H9 (cell line): ENCODE measurements around the gene CHST8. TPM values are rescaled to one million over a fixed set of nuclear protein-coding genes. Genes with fewer than 3 reads are reported as not detected.

Source experiments
- DNase-seq: peaks from one replicate; pipeline ENCODE4 v3.0.0-alpha.2; 2017
- H2AFZ ChIP-seq: one replicate; pipeline ENCODE4 v1.6.1; 2013; ENCODE audit warnings: mild to moderate bottlenecking, low read length, control low read depth, moderate library complexity
- H2AK5ac ChIP-seq: 2 replicates; pipeline ENCODE4 v1.6.1; 2013; ENCODE audit warnings: low read length, control low read depth, mixed read lengths; ENCODE audit not compliant: insufficient read length
- H2BK120ac ChIP-seq: one replicate; pipeline ENCODE4 v1.6.1; 2013; ENCODE audit warnings: low read depth, mild to moderate bottlenecking, low read length, control low read depth, inconsistent platforms; ENCODE audit not compliant: poor library complexity, severe bottlenecking
- H2BK12ac ChIP-seq: 2 replicates; pipeline ENCODE4 v1.6.1; 2013; ENCODE audit warnings: low read length, control low read depth, mixed read lengths, low read depth; ENCODE audit not compliant: insufficient read length
- H2BK15ac ChIP-seq: 2 replicates; pipeline ENCODE4 v1.6.1; 2013; ENCODE audit warnings: low read depth, low read length, control low read depth
- H2BK20ac ChIP-seq: one replicate; pipeline ENCODE4 v1.6.1; 2013; ENCODE audit warnings: low read depth, mild to moderate bottlenecking, low read length, control low read depth, inconsistent platforms; ENCODE audit not compliant: poor library complexity, severe bottlenecking
- H2BK5ac ChIP-seq: 2 replicates; pipeline ENCODE4 v1.6.1; 2013; ENCODE audit warnings: low read length, control low read depth, mixed read lengths; ENCODE audit not compliant: insufficient read length
- H3K14ac ChIP-seq: 2 replicates; pipeline ENCODE4 v1.6.1; 2013; ENCODE audit warnings: low read length, control low read depth; ENCODE audit not compliant: insufficient read depth
- H3K18ac ChIP-seq: 2 replicates; pipeline ENCODE4 v1.6.1; 2013; ENCODE audit warnings: low read depth, mild to moderate bottlenecking, mixed read lengths, low read length, control low read depth; ENCODE audit not compliant: insufficient read length
- H3K23ac ChIP-seq: 2 replicates; pipeline ENCODE4 v1.6.1; 2013; ENCODE audit warnings: low read length, control low read depth, mixed read lengths, low read depth; ENCODE audit not compliant: insufficient read length
- H3K23me2 ChIP-seq: 2 replicates; pipeline ENCODE4 v1.6.1; 2013; ENCODE audit warnings: low read depth, mild to moderate bottlenecking, mixed read lengths, low read length, control low read depth; ENCODE audit not compliant: insufficient read length, poor library complexity, severe bottlenecking
- H3K27ac ChIP-seq: 2 replicates; pipeline ENCODE4 v1.5.1; 2013; ENCODE audit warnings: low read length, control low read depth, mixed read lengths, low read depth; ENCODE audit not compliant: insufficient read length
- H3K27me3 ChIP-seq: 2 replicates; pipeline ENCODE4 v1.6.1; 2013; ENCODE audit warnings: low read length, control low read depth, inconsistent platforms; ENCODE audit not compliant: insufficient read depth
- H3K4ac ChIP-seq: 2 replicates; pipeline ENCODE4 v1.6.1; 2013; ENCODE audit warnings: low read depth, mild to moderate bottlenecking, control low read depth, inconsistent platforms, low read length, moderate library complexity
- H3K4me1 ChIP-seq: 2 replicates; pipeline ENCODE4 v1.6.1; 2013; ENCODE audit warnings: low read length, control low read depth, inconsistent platforms; ENCODE audit not compliant: insufficient read depth
- H3K4me2 ChIP-seq: 2 replicates; pipeline ENCODE4 v1.6.1; 2013; ENCODE audit warnings: low read length, control low read depth, mixed read lengths; ENCODE audit not compliant: insufficient read length, insufficient read depth
- H3K56ac ChIP-seq: 2 replicates; pipeline ENCODE4 v1.6.1; 2013; ENCODE audit warnings: low read depth, mild to moderate bottlenecking, mixed read lengths, low read length, control low read depth; ENCODE audit not compliant: insufficient read length
- H3K79me1 ChIP-seq: 2 replicates; pipeline ENCODE4 v1.6.1; 2013; ENCODE audit warnings: low read depth, mild to moderate bottlenecking, moderate library complexity, low read length, control low read depth, inconsistent platforms; ENCODE audit not compliant: insufficient read depth, poor library complexity, severe bottlenecking
- H3K79me2 ChIP-seq: 2 replicates; pipeline ENCODE4 v1.6.1; 2013; ENCODE audit warnings: low read length, control low read depth, inconsistent platforms; ENCODE audit not compliant: insufficient read depth
- H3K9ac ChIP-seq: 2 replicates; pipeline ENCODE4 v1.6.1; 2013; ENCODE audit warnings: low read length, control low read depth, mixed read lengths; ENCODE audit not compliant: insufficient read length; ENCODE audit errors: extremely low read depth
- H3K9me3 ChIP-seq: one replicate; pipeline ENCODE4 v1.6.1; 2013; ENCODE audit warnings: low read depth, low read length, inconsistent platforms; ENCODE audit not compliant: control insufficient read depth
- H3T11ph ChIP-seq: one replicate; pipeline ENCODE4 v1.6.1; 2013; ENCODE audit warnings: mild to moderate bottlenecking, low read length, control low read depth, inconsistent platforms
- H4K20me1 ChIP-seq: one replicate; pipeline ENCODE4 v1.6.1; 2013; ENCODE audit not compliant: control insufficient read depth, insufficient read length, insufficient read depth
- H4K5ac ChIP-seq: 2 replicates; pipeline ENCODE4 v1.6.1; 2013; ENCODE audit warnings: low read depth, mild to moderate bottlenecking, mixed read lengths, low read length, control low read depth; ENCODE audit not compliant: insufficient read length
- H4K8ac ChIP-seq: replicated peaks from 2 replicates; pipeline ENCODE4 v1.6.1; 2013; ENCODE audit warnings: low read length, control low read depth, mixed read lengths, low read depth; ENCODE audit not compliant: insufficient read length
- H4K91ac ChIP-seq: 2 replicates; pipeline ENCODE4 v1.6.1; 2013; ENCODE audit warnings: low read depth, mild to moderate bottlenecking, moderate library complexity, mixed read lengths, low read length, control low read depth; ENCODE audit not compliant: insufficient read length
- H3K27ac Mint-ChIP-seq, 3 experiments: 2 replicates in 2 of 3; 3 replicates in 1 of 3; pipeline ENCODE4 v1.8.0; 2020 to 2021; ENCODE audit warnings: mixed read lengths in 3 of 3, mild to moderate bottlenecking in 1 of 3, moderate library complexity in 1 of 3
- H3K27me3 Mint-ChIP-seq: 2 replicates; pipeline ENCODE4 v1.8.0; 2021; ENCODE audit warnings: low read depth, mild to moderate bottlenecking, moderate library complexity, mixed read lengths
- H3K36me3 Mint-ChIP-seq, 3 experiments: 2 replicates in 2 of 3; 3 replicates in 1 of 3; pipeline ENCODE4 v1.8.0; 2020 to 2021; ENCODE audit warnings: low read depth in 3 of 3, mixed read lengths in 3 of 3; ENCODE audit not compliant: insufficient read depth in 1 of 3
- H3K4me1 Mint-ChIP-seq, 2 experiments: 2 replicates each; pipeline ENCODE4 v1.8.0; 2020; ENCODE audit warnings: mixed read lengths in 2 of 2
- H3K4me3 Mint-ChIP-seq, 2 experiments: 2 replicates in 1 of 2; 3 replicates in 1 of 2; pipeline ENCODE4 v1.8.0; 2020 to 2021; ENCODE audit warnings: mild to moderate bottlenecking in 2 of 2, mixed read lengths in 2 of 2, moderate library complexity in 1 of 2
- H3K9me3 Mint-ChIP-seq, 2 experiments: 2 replicates in 1 of 2; 3 replicates in 1 of 2; pipeline ENCODE4 v1.8.0; 2020; ENCODE audit warnings: mild to moderate bottlenecking in 2 of 2, mixed read lengths in 2 of 2, moderate library complexity in 1 of 2
- CTCF ChIP-seq: fragments of 200-600 bp; sonication (generic); conservative IDR thresholded peaks from 3 replicates; pipeline ENCODE4 v1.8.0; 2021; ENCODE audit warnings: antibody characterized with exemption, mild to moderate bottlenecking
- WGBS: extraction: QIAGEN DNeasy Blood & Tissue Kit; methylation state at CpG from one replicate; pipeline ENCODE4 v1.1.7; 2013; ENCODE audit warnings: missing lambda C conversion rate, low lambda C conversion rate, mixed read lengths; ENCODE audit not compliant: insufficient read length; ENCODE audit errors: extremely low coverage; 5-methylcytosine and 5-hydroxymethylcytosine counted together
- total RNA-seq: library from RNA; stranded (reverse); gene quantifications from 2 replicates; pipeline ENCODE4 v1.2.1, GENCODE V29; 2021

CHST8 gene
- total RNA-seq, 1 experiment from 2014 or later, result 5.1 TPM

GRCh38 chr19:33701565-33701964, 79.8 kb downstream of the CHST8 start:
- Histone ChIP-seq H2BK120ac (no peak overlapping the region), H2BK5ac (no peak overlapping the region), H2AK5ac (no peak overlapping the region), H4K91ac (no peak overlapping the region), H4K5ac (no peak overlapping the region), H3K27me3 (no peaks in the 10 kb centered on the region), H3K14ac (no peak overlapping the region), H3K79me2 (no peaks in the 10 kb centered on the region), H3K4me1 (no peaks in the 10 kb centered on the region; the same call in 1 of the 2 replicates), H3T11ph (no peak overlapping the region), H3K56ac (no peak overlapping the region), H4K20me1 (no peaks in the 10 kb centered on the region), H3K4me2 (no peak overlapping the region), H3K79me1 (no peaks in the 10 kb centered on the region), H2BK12ac (no peak overlapping the region), H3K18ac (no peak overlapping the region), H2BK15ac (no peak overlapping the region), H3K9ac (no peak overlapping the region), H2BK20ac (no peak overlapping the region), H3K9me3 (no peaks in the 10 kb centered on the region), H4K8ac (no peak overlapping the region), H3K4ac (no peak overlapping the region), H2AFZ (no peak overlapping the region), H3K23ac (no peak overlapping the region), H3K23me2 (no peaks in the 10 kb centered on the region), H3K27ac (no peak overlapping the region)
- Mint-ChIP-seq H3K9me3 (no peaks in the 10 kb centered on the region), H3K27ac (no peak overlapping the region), H3K4me1 (peaks cover 4 to 9% of the 10 kb centered on the region in 2 experiments), H3K4me3 (no peak overlapping the region), H3K36me3 (no peaks in the 10 kb centered on the region), H3K27me3 (peaks cover 2% of the 10 kb centered on the region; the same call in 1 of the 2 replicates)
- no peak for DNase-seq
- TF ChIP-seq CTCF, result no peak
- no CpG with 5 or more reads among the region's 8 CpGs for whole genome bisulfite sequencing
